Sigmoid colon (tissue), 7 donors: Measurements from ENCODE around the gene PDS5A. TPM values are rescaled to one million over a fixed set of nuclear protein-coding genes. Genes with fewer than 3 reads are reported as not detected.

Source experiments
- DNase-seq: peaks from one replicate; pipeline ENCODE4 v3.0.0-alpha.2; 2019
- H3K27ac ChIP-seq, 4 donors: fragments of 200-600 bp; sonication (generic); one replicate each; pipeline ENCODE4 v1.5.1; 2016 to 2019; ENCODE audit warnings: mild to moderate bottlenecking in 1 of 4
- H3K27me3 ChIP-seq, 3 donors: fragments of 200-600 bp; sonication (generic); one replicate each; pipeline ENCODE4 v1.5.1; 2019; ENCODE audit warnings: mild to moderate bottlenecking in 1 of 3
- H3K36me3 ChIP-seq, 4 donors: fragments of 200-600 bp; sonication (generic); one replicate each; pipeline ENCODE4 v1.5.1; 2016 to 2019
- H3K4me1 ChIP-seq, 4 donors: fragments of 200-600 bp; sonication (generic); one replicate each; pipeline ENCODE4 v1.5.1; 2017 to 2019
- H3K4me3 ChIP-seq, 4 donors: fragments of 200-600 bp; sonication (generic); one replicate each; pipeline ENCODE4 v1.5.1; 2017 to 2019; ENCODE audit warnings: mild to moderate bottlenecking in 2 of 4, moderate library complexity in 1 of 4
- H3K9me3 ChIP-seq, 4 donors: fragments of 200-600 bp in 3 of 4; sonication (generic) in 3 of 4; one replicate each; pipeline versions ENCODE4 v1.5.1 to v1.6.1; 2013 to 2019
- CTCF ChIP-seq, 4 experiments: fragments of 450-650 bp in 3 of 4; fragments of 200-600 bp in 1 of 4; IDR thresholded peaks; one replicate each; pipeline ENCODE4 v1.5.1; 2016 to 2019; ENCODE audit warnings: antibody characterized with exemption in 4 of 4, mild to moderate bottlenecking in 3 of 4, moderate library complexity in 2 of 4
- EP300 ChIP-seq, 4 donors: sonication (generic); formaldehyde crosslinking; IDR thresholded peaks; one replicate each; pipeline ENCODE4 v1.6.1; 2017; ENCODE audit warnings: antibody characterized with exemption in 4 of 4
- POLR2A ChIP-seq, 2 donors: fragments of 450-650 bp; IDR thresholded peaks; one replicate each; pipeline ENCODE4 v1.6.1; 2016; ENCODE audit warnings: antibody characterized with exemption in 2 of 2, mild to moderate bottlenecking in 2 of 2, moderate library complexity in 2 of 2
- POLR2AphosphoS5 ChIP-seq, 4 donors: sonication (generic); formaldehyde crosslinking; IDR thresholded peaks; one replicate each; pipeline ENCODE4 v1.6.1; 2017; ENCODE audit warnings: antibody characterized with exemption in 4 of 4
- WGBS, 2 donors: extraction: QIAGEN DNeasy Blood & Tissue Kit; methylation state at CpG; one replicate each; pipeline ENCODE4 v1.1.7; 2013; 5-methylcytosine and 5-hydroxymethylcytosine counted together
- intact Hi-C: fragments of 100-400 bp; cut with DNase I; formaldehyde crosslinking; loops from one replicate; pipeline ENCODE4 v1.15.1; 2023
- polyA plus RNA-seq, 3 donors: library from polyadenylated mRNA; stranded (reverse); fragments of 200-250 nt; gene quantifications; one replicate each; pipeline ENCODE4 v1.2.3, GENCODE V29; 2013
- total RNA-seq, 4 donors: library from RNA; depleted of rRNA; stranded (reverse); fragments of >200 nt; gene quantifications; one replicate each; pipeline ENCODE4 v1.1.0, GENCODE V29; 2016
- donor health status: healthy with polysubstance abuse.
- donor health status: Bipolar disorder and iron deficiency.
- donor health status: healthy.

Gene PDS5A
- total and polyA plus RNA-seq, 7 donors: 16.8 to 69.6 (median 57.1) TPM

GRCh38 chr4:39865280-39865679 is 112.4 kb downstream of the PDS5A start:
- intact Hi-C loops: loop anchor here (10.0 kb wide), 1 partner anchor 390 kb away; no protein-coding TSS in a partner anchor
- H3K9me3 ChIP-seq: no peaks in the 10 kb centered on the region
- H3K4me1 ChIP-seq: no peaks in the 10 kb centered on the region
- no peaks in the 10 kb centered on the region for H3K27me3 ChIP-seq
- no peak overlapping the region for H3K4me3 ChIP-seq
- 95 to 99% methylated on average over 3 of the region's 3 CpGs for WGBS, 2 donors
- H3K36me3 ChIP-seq: peaks cover 0 to 77% (median 6%) of the 10 kb centered on the region in 4 donors
- no peak for TF ChIP-seq POLR2AphosphoS5 (IDR thresholded peaks at IDR 0.05)
- TF ChIP-seq CTCF (IDR thresholded peaks at IDR 0.05): no peak
- no peak for TF ChIP-seq EP300 (IDR thresholded peaks at IDR 0.05)
- TF ChIP-seq POLR2A (IDR thresholded peaks at IDR 0.05): no peak
- no peak for DNase-seq
- no peak overlapping the region for H3K27ac ChIP-seq

GRCh38 chr4:39864391-39864790 is 113.3 kb downstream of the PDS5A start:
- H3K36me3 ChIP-seq: peaks cover 0 to 77% (median 6%) of the 10 kb centered on the region in 4 donors

GRCh38 chr4:39860804-39861203 is 116.9 kb downstream of the PDS5A start:
- H3K27ac ChIP-seq: no peak overlapping the region
- intact Hi-C loops: loop anchor here (10.0 kb wide), 1 partner anchor 386 kb away; no protein-coding TSS in a partner anchor
- no peak for TF ChIP-seq CTCF (IDR thresholded peaks at IDR 0.05)
- peaks cover 0 to 67% (median 9%) of the 10 kb centered on the region in 4 donors for H3K36me3 ChIP-seq
- H3K27me3 ChIP-seq: no peaks in the 10 kb centered on the region
- no peaks in the 10 kb centered on the region for H3K4me1 ChIP-seq
- H3K9me3 ChIP-seq: peaks cover 0 to under 1% (median 0%) of the 10 kb centered on the region in 4 donors
- DNase-seq: no peak
- H3K4me3 ChIP-seq: no peak overlapping the region
- WGBS, 2 donors: 95 to 96% methylated on average over 6 of the region's 6 CpGs

More at GRCh38 chr4:39864391-39864790, 113.3 kb downstream of the PDS5A start:
- H3K27me3 ChIP-seq: no peaks in the 10 kb centered on the region
- intact Hi-C loops: loop anchor here (10.0 kb wide), 1 partner anchor 390 kb away; no protein-coding TSS in a partner anchor
- H3K4me3 ChIP-seq: no peak overlapping the region
- H3K9me3 ChIP-seq: no peaks in the 10 kb centered on the region
- DNase-seq: no peak
- H3K27ac ChIP-seq: no peak overlapping the region
- no peaks in the 10 kb centered on the region for H3K4me1 ChIP-seq
- TF ChIP-seq POLR2A (IDR thresholded peaks at IDR 0.05) (no peak), POLR2AphosphoS5 (IDR thresholded peaks at IDR 0.05) (no peak), EP300 (IDR thresholded peaks at IDR 0.05) (no peak), CTCF (IDR thresholded peaks at IDR 0.05) (no peak)
- 94 to 95% methylated on average over 6 of the region's 6 CpGs for WGBS, 2 donors

GRCh38 chr4:39855909-39856512 is 121.7 kb downstream of the PDS5A start:
- Histone ChIP-seq H3K9me3 (peaks cover 0 to 3% (median 0%) of the 10 kb centered on the region in 4 donors), H3K4me1 (no peaks in the 10 kb centered on the region), H3K27ac (no peak overlapping the region), H3K36me3 (peaks cover 0 to 67% (median 7%) of the 10 kb centered on the region in 4 donors), H3K27me3 (no peaks in the 10 kb centered on the region), H3K4me3 (no peak overlapping the region)
- intact Hi-C loops: no loop called here
- DNase-seq: no peak
- TF ChIP-seq POLR2A (IDR thresholded peaks at IDR 0.05): no peak
- no peak for TF ChIP-seq EP300 (IDR thresholded peaks at IDR 0.05)
- no peak for TF ChIP-seq CTCF (IDR thresholded peaks at IDR 0.05)
- no peak for TF ChIP-seq POLR2AphosphoS5 (IDR thresholded peaks at IDR 0.05)
- WGBS, 2 donors: 92 to 95% methylated on average over 1 of the region's 1 CpG
